HepG2 (cell line): ENCODE results near the gene NAV2. TPM values are rescaled to one million over a fixed set of nuclear protein-coding genes. Genes with fewer than 3 reads are reported as not detected.

Source experiments
- BRCA1 ChIP-seq: sonication (generic); formaldehyde crosslinking; IDR thresholded peaks from 2 replicates; pipeline ENCODE4 v1.4.0; 2020; ENCODE audit warnings: missing genetic modification reagents
- CBX1 ChIP-seq: IDR thresholded peaks from one replicate; pipeline ENCODE4 v1.6.1; 2016; ENCODE audit warnings: antibody characterized with exemption, low read depth
- ETV5 ChIP-seq: IDR thresholded peaks from 2 replicates; pipeline ENCODE4 v1.6.1; 2018; ENCODE audit warnings: missing biosample characterization, missing genetic modification reagents, inconsistent platforms, borderline replicate concordance
- FOSL1 ChIP-seq: sonication (generic); formaldehyde crosslinking; IDR thresholded peaks from 2 replicates; pipeline ENCODE4 v1.9.0; 2021; ENCODE audit warnings: missing genetic modification reagents, borderline replicate concordance
- FOXJ3 ChIP-seq: sonication (generic); formaldehyde crosslinking; IDR thresholded peaks from 2 replicates; pipeline ENCODE4 v1.4.0; 2020; ENCODE audit warnings: missing genetic modification reagents, mild to moderate bottlenecking, borderline replicate concordance
- IRF2 ChIP-seq: IDR thresholded peaks from 2 replicates; pipeline ENCODE4 v1.6.1; 2018; ENCODE audit warnings: missing genetic modification reagents, missing compliant biosample characterization
- IRF9 ChIP-seq: sonication (generic); formaldehyde crosslinking; IDR thresholded peaks from 2 replicates; pipeline ENCODE4 v1.8.0; 2022; ENCODE audit warnings: missing genetic modification reagents, mild to moderate bottlenecking, borderline replicate concordance
- MAFK ChIP-seq, 2 experiments: IDR thresholded peaks in 1 of 2; conservative IDR thresholded peaks in 1 of 2; 2 replicates each; pipeline ENCODE4 v1.6.1; 2011; ENCODE audit warnings: improper control_type of control experiment in 2 of 2, low read length in 2 of 2
- MED13 ChIP-seq: sonication (generic); formaldehyde crosslinking; IDR thresholded peaks from 2 replicates; pipeline ENCODE4 v1.5.0; 2020; ENCODE audit warnings: missing genetic modification reagents
- NFAT5 ChIP-seq: sonication (generic); formaldehyde crosslinking; IDR thresholded peaks from 2 replicates; pipeline ENCODE4 v1.4.0; 2020; ENCODE audit warnings: missing genetic modification reagents
- RAD21 ChIP-seq: fragments of 450-650 bp; formaldehyde crosslinking; IDR thresholded peaks from 2 replicates; pipeline ENCODE4 v1.5.0; 2020; ENCODE audit warnings: mild to moderate bottlenecking
- RCOR2 ChIP-seq: IDR thresholded peaks from 2 replicates; pipeline ENCODE4 v1.6.1; 2016; ENCODE audit warnings: missing biosample characterization, missing genetic modification reagents
- REL ChIP-seq: sonication (generic); formaldehyde crosslinking; conservative IDR thresholded peaks from 2 replicates; pipeline ENCODE4 v1.8.0; 2022; ENCODE audit warnings: mild to moderate bottlenecking, missing genetic modification reagents, moderate library complexity
- RFX5 ChIP-seq: IDR thresholded peaks from 2 replicates; pipeline ENCODE4 v1.6.1; 2011; ENCODE audit warnings: low read depth, low read length, improper control_type of control experiment
- SAFB2 ChIP-seq: sonication (generic); formaldehyde crosslinking; IDR thresholded peaks from 2 replicates; pipeline ENCODE4 v1.5.1; 2020; ENCODE audit warnings: missing genetic modification reagents, low read depth, mild to moderate bottlenecking, borderline replicate concordance
- XRCC5 ChIP-seq: fragments of 200-400 bp; formaldehyde crosslinking; optimal IDR thresholded peaks from 2 replicates; pipeline ENCODE3; 2017; ENCODE audit warnings: mild to moderate bottlenecking, low read length
- ZKSCAN8 ChIP-seq: IDR thresholded peaks from 2 replicates; pipeline ENCODE4 v1.6.1; 2016; ENCODE audit warnings: borderline replicate concordance, missing genetic modification reagents, missing compliant biosample characterization
- ZMYM2 ChIP-seq: sonication (generic); formaldehyde crosslinking; IDR thresholded peaks from 2 replicates; pipeline ENCODE4 v1.8.0; 2022; ENCODE audit warnings: mild to moderate bottlenecking, missing genetic modification reagents
- ZNF18 ChIP-seq: sonication (generic); formaldehyde crosslinking; IDR thresholded peaks from 2 replicates; pipeline ENCODE4 v1.8.0; 2022; ENCODE audit warnings: mild to moderate bottlenecking, missing genetic modification reagents; ENCODE audit not compliant: insufficient replicate concordance
- ZNF451 ChIP-seq: sonication (generic); formaldehyde crosslinking; IDR thresholded peaks from 2 replicates; pipeline ENCODE4 v1.5.0; 2020; ENCODE audit warnings: mild to moderate bottlenecking, missing genetic modification reagents
- ZNF737 ChIP-seq: sonication (generic); formaldehyde crosslinking; IDR thresholded peaks from 2 replicates; pipeline ENCODE4 v1.5.0; 2020; ENCODE audit warnings: missing genetic modification reagents, mild to moderate bottlenecking, borderline replicate concordance
- polyA plus RNA-seq, 8 experiments: library from polyadenylated mRNA; depleted of rRNA in 3 of 8; stranded (reverse) in 7 of 8; unstranded in 1 of 8; fragments of >200 nt; fragmentation: Illumina TruSeq in 4 of 8; extraction: Trizol in 4 of 8; gene quantifications; 2 replicates each; pipeline versions ENCODE4 v1.2.1 to v1.2.3, GENCODE V29; 2011 to 2016; ENCODE audit warnings: low read depth in 4 of 8, missing spikeins in 1 of 8, mixed read lengths in 1 of 8; ENCODE audit not compliant: insufficient read depth in 1 of 8
- total RNA-seq, 5 experiments: library from RNA; depleted of rRNA; stranded (reverse); fragments of >200 nt; fragmentation: Illumina TruSeq; extraction: Trizol; gene quantifications; 2 replicates each; pipeline ENCODE4 v1.2.3, GENCODE V29; 2016; ENCODE audit warnings: low read depth in 1 of 5

The NAV2 gene
- total and polyA plus RNA-seq, 2 of the 13 experiments (the other 11 are each of a cell fraction or from before 2014, with no cell fraction given), result 9.3 to 34.6 TPM

- TF ChIP-seq NFAT5 (no peak), REL (CRISPR knock-in tag) (no peak), RCOR2 (CRISPR knock-in tag) (peak; percentile 28; the same call in 1 of the 2 replicates), ZNF451 (CRISPR knock-in tag) (no peak), CBX1 (no peak), ZMYM2 (CRISPR knock-in tag) (no peak), ZNF737 (CRISPR knock-in tag) (no peak), RFX5 (no peak), MAFK (conservative IDR thresholded peaks at IDR 0.05 in 1 of 2, IDR thresholded peaks at IDR 0.05 in 1 of 2; ENCODE audit: low read length in 2 of 2) (no peak), SAFB2 (CRISPR knock-in tag) (peak; percentile 47; the same call in 1 of the 2 replicates), ZKSCAN8 (CRISPR knock-in tag) (0 out of 2 replicates have a peak, but pooled peaks have one; percentile 32), XRCC5 (peak; percentile 54), IRF9 (CRISPR knock-in tag) (no peak), FOXJ3 (CRISPR knock-in tag) (no peak), IRF2 (CRISPR knock-in tag) (peak; percentile 36; the same call in 1 of the 2 replicates), ZNF18 (CRISPR knock-in tag) (no peak), ETV5 (peak; percentile 88), RAD21 (CRISPR knock-in tag) (peak; percentile 22; the same call in 1 of the 2 replicates), FOSL1 (CRISPR knock-in tag) (no peak), MED13 (CRISPR knock-in tag) (no peak), BRCA1 (no peak)
Observed at GRCh38 chr11:20000351-20001134, 287.9 kb downstream of the NAV2 start (continued).
